MM.1S (cell line): ENCODE results near the gene SRSF5.

Experiments
- DNase-seq: peaks from one replicate; pipeline ENCODE4 v3.0.0-alpha.2; 2015
- H2AFZ ChIP-seq: fragments of 300-600 bp; sonication (generic); 2 replicates; pipeline ENCODE4 v1.6.0; 2016; ENCODE audit warnings: antibody characterized with exemption, low read length
- H3F3A ChIP-seq: fragments of 300-600 bp; sonication (generic); 2 replicates; pipeline ENCODE4 v1.6.1; 2016; ENCODE audit warnings: mild to moderate bottlenecking, antibody characterized with exemption, low read length, moderate library complexity, mixed read lengths; ENCODE audit not compliant: insufficient read depth
- H3K27ac ChIP-seq: fragments of 300-600 bp; sonication (generic); 2 replicates; pipeline ENCODE4 v1.5.1; 2016; ENCODE audit warnings: mild to moderate bottlenecking, low read length
- H3K27me3 ChIP-seq: fragments of 300-600 bp; sonication (generic); replicated peaks from 2 replicates; pipeline ENCODE4 v1.6.0; 2016; ENCODE audit warnings: low read length; ENCODE audit not compliant: insufficient read depth
- H3K36me3 ChIP-seq: fragments of 300-600 bp; sonication (generic); replicated peaks from 2 replicates; pipeline ENCODE4 v1.6.1; 2016; ENCODE audit warnings: mild to moderate bottlenecking, low read length, mixed read lengths; ENCODE audit not compliant: insufficient read depth
- H3K4me1 ChIP-seq: fragments of 300-600 bp; sonication (generic); 2 replicates; pipeline ENCODE4 v1.6.1; 2016; ENCODE audit warnings: low read length, mixed read lengths
- H3K4me2 ChIP-seq: fragments of 300-600 bp; sonication (generic); 2 replicates; pipeline ENCODE4 v1.6.0; 2016; ENCODE audit warnings: low read depth, low read length
- H3K4me3 ChIP-seq: fragments of 300-600 bp; sonication (generic); 2 replicates; pipeline ENCODE4 v1.5.1; 2016; ENCODE audit warnings: low read length, mixed read lengths
- H3K79me2 ChIP-seq: fragments of 300-600 bp; sonication (generic); 2 replicates; pipeline ENCODE4 v1.6.1; 2016; ENCODE audit warnings: mixed run types, low read length, mixed read lengths
- H3K9ac ChIP-seq: fragments of 300-600 bp; sonication (generic); 2 replicates; pipeline ENCODE4 v1.6.1; 2016; ENCODE audit warnings: low read length, mixed read lengths
- H3K9me2 ChIP-seq: fragments of 300-600 bp; sonication (generic); replicated peaks from 2 replicates; pipeline ENCODE4 v1.6.1; 2016; ENCODE audit warnings: mild to moderate bottlenecking, low read length, mixed read lengths; ENCODE audit not compliant: insufficient read depth
- H3K9me3 ChIP-seq: fragments of 300-600 bp; sonication (generic); replicated peaks from 2 replicates; pipeline ENCODE4 v1.6.1; 2016; ENCODE audit warnings: mild to moderate bottlenecking, low read length, mixed read lengths; ENCODE audit not compliant: insufficient read depth
- H4K20me1 ChIP-seq: fragments of 300-600 bp; sonication (generic); 2 replicates; pipeline ENCODE4 v1.6.1; 2016; ENCODE audit warnings: mild to moderate bottlenecking, low read length, moderate library complexity, mixed read lengths; ENCODE audit not compliant: insufficient read depth
- EZH2 ChIP-seq: fragments of 300-600 bp; sonication (generic); optimal IDR thresholded peaks from 2 replicates; pipeline ENCODE3; 2017; ENCODE audit warnings: low read depth, mild to moderate bottlenecking, antibody characterized with exemption, low read length, mixed read lengths
- EZH2phosphoT487 ChIP-seq: fragments of 300-600 bp; sonication (generic); IDR thresholded peaks from 2 replicates; pipeline ENCODE4 v1.6.1; 2018; ENCODE audit warnings: antibody characterized with exemption, low read length
- TF ChIP-seq, protein P1 (sequence below): fragments of 300-600 bp; sonication (generic); IDR thresholded peaks from 2 replicates; pipeline ENCODE4 v1.5.1; 2016; ENCODE audit warnings: antibody characterized with exemption, low read length, mixed read lengths

The SRSF5 gene

DNA sequence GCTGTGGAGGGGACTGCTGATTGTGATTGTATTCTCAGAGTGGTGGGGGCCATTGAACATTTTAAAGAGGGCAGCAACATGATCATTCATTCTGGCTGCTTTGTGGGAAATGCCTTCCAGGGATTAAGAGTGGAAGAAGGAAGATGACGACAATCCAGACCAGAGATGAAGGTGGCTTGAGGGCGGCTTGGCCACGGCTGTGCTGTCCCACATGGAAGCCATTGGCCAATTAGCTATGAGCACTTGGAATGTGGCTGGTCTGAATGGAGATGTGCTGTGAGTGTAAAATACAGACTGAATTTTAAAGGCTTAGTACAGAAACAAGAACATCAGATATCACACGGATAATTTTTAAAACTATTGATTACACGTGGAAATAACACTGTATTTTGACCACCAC lies 49.3 kb downstream of the SRSF5 start:
- Histone ChIP-seq H2AFZ (no peak overlapping the region), H3K27me3 (no peaks in the 10 kb centered on the region), H3K4me3 (no peak overlapping the region)

DNA sequence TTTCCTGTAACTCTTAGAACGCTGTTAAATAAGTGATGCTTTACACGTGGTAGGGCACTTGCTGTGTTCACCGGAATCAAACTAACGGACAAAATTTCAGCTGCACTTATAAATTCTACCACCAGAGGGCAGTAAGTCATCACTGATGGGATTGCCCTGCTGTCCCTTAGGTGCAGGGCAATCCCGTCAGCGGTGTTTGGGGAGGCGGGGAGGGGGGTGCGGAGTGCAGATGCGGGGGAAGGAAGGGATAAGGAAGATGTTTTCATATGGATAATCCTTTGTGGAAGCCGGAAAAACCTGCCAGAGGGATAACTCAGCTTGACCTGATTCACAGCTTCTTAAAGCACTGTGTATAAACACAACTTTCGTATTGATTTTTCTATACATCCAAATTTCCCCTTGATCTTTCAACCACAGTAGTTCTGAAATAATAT lies 51.8 kb downstream of the SRSF5 start:
- no peaks in the 10 kb centered on the region for H4K20me1 ChIP-seq
- H3K4me2 ChIP-seq: no peak overlapping the region
- no peak overlapping the region for H3K27ac ChIP-seq
- no peaks in the 10 kb centered on the region for H3F3A ChIP-seq
- no peaks in the 10 kb centered on the region for H3K36me3 ChIP-seq
- H3K27me3 ChIP-seq: no peaks in the 10 kb centered on the region
- H3K4me1 ChIP-seq: no peaks in the 10 kb centered on the region
- H3K79me2 ChIP-seq: no peaks in the 10 kb centered on the region
- peak; percentile 55 for DNase-seq
- H3K9ac ChIP-seq: no peak overlapping the region
- H3K4me3 ChIP-seq: no peak overlapping the region
- no peaks in the 10 kb centered on the region for H3K9me3 ChIP-seq
- no peak for TF ChIP-seq EZH2
- no peak for TF ChIP-seq EZH2phosphoT487
- TF ChIP-seq, protein P1, sequence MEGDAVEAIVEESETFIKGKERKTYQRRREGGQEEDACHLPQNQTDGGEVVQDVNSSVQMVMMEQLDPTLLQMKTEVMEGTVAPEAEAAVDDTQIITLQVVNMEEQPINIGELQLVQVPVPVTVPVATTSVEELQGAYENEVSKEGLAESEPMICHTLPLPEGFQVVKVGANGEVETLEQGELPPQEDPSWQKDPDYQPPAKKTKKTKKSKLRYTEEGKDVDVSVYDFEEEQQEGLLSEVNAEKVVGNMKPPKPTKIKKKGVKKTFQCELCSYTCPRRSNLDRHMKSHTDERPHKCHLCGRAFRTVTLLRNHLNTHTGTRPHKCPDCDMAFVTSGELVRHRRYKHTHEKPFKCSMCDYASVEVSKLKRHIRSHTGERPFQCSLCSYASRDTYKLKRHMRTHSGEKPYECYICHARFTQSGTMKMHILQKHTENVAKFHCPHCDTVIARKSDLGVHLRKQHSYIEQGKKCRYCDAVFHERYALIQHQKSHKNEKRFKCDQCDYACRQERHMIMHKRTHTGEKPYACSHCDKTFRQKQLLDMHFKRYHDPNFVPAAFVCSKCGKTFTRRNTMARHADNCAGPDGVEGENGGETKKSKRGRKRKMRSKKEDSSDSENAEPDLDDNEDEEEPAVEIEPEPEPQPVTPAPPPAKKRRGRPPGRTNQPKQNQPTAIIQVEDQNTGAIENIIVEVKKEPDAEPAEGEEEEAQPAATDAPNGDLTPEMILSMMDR: peak; percentile 65
- H2AFZ ChIP-seq: no peak overlapping the region
- no peaks in the 10 kb centered on the region for H3K9me2 ChIP-seq

More for the DNA sequence above, 49.3 kb downstream of the SRSF5 start:
- no peak for DNase-seq
- Histone ChIP-seq H3K4me2 (no peak overlapping the region), H3F3A (no peaks in the 10 kb centered on the region), H3K9ac (no peak overlapping the region), H3K27ac (no peak overlapping the region), H4K20me1 (no peaks in the 10 kb centered on the region), H3K79me2 (no peaks in the 10 kb centered on the region), H3K4me1 (no peaks in the 10 kb centered on the region), H3K36me3 (no peaks in the 10 kb centered on the region), H3K9me3 (no peaks in the 10 kb centered on the region), H3K9me2 (no peaks in the 10 kb centered on the region)
- TF ChIP-seq, protein P1: no peak
- TF ChIP-seq EZH2 (no peak), EZH2phosphoT487 (no peak)

DNA sequence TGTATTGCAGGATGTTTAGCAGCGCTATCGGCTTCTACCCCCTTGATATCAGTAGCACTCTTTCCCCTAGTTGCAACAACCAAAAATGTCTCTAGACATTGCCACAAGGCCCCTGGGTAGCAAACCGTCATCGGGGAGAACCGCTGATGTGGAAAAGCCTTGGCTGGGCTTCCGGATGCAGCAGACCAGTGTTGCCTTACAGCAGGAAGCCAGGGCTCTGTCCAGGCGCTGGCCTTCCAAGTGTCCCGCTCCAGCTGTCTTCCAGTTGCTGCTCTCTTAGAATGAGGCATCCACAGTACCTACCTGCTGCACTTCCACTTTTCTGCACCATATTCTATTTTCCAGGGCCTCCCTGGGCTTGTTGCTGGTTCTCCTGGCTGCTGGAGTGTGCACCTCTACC lies 52.7 kb downstream of the SRSF5 start:
- Histone ChIP-seq H3K79me2 (no peaks in the 10 kb centered on the region), H3K9me3 (no peaks in the 10 kb centered on the region), H3F3A (no peaks in the 10 kb centered on the region), H3K9ac (no peak overlapping the region), H3K27me3 (no peaks in the 10 kb centered on the region), H3K4me3 (no peak overlapping the region), H2AFZ (no peak overlapping the region), H3K27ac (no peak overlapping the region), H4K20me1 (no peaks in the 10 kb centered on the region), H3K36me3 (no peaks in the 10 kb centered on the region), H3K4me2 (no peak overlapping the region), H3K4me1 (no peaks in the 10 kb centered on the region), H3K9me2 (no peaks in the 10 kb centered on the region)
- TF ChIP-seq EZH2 (no peak), EZH2phosphoT487 (no peak)
- TF ChIP-seq, protein P1: no peak
- no peak for DNase-seq
